ENCODE measurements around the gene MALSU1.

The MALSU1 gene

GRCh38 chr7:23298141-23298881 is 828 bp upstream of the MALSU1 start:
- Histone ChIP-seq H3K4me3 (ENCODE audit: low read depth, low read length, poor library complexity, severe bottlenecking) (peak overlapping the region; percentile 82), H3K4me1 (ENCODE audit: insufficient read depth, low read length, severe bottlenecking) (peaks cover 25% of the 10 kb centered on the region), H3K9ac (ENCODE audit: low read length) (peak overlapping the region; percentile 66), H4K20me1 (ENCODE audit: insufficient read depth, low read length) (no peaks in the 10 kb centered on the region), H3K4me2 (ENCODE audit: low read length) (peak overlapping the region; percentile 95), H2AFZ (ENCODE audit: low read length) (peak overlapping the region; percentile 59), H3K9me3 (ENCODE audit: low read length) (no peaks in the 10 kb centered on the region), H3K9me2 (ENCODE audit: low read depth, low read length) (no peaks in the 10 kb centered on the region), H3K79me2 (ENCODE audit: insufficient read depth, low read length) (peaks cover 19% of the 10 kb centered on the region), H3F3A (ENCODE audit: insufficient read depth, low read length) (no peaks in the 10 kb centered on the region), H3K27ac (ENCODE audit: low read depth, low read length, poor library complexity, severe bottlenecking) (peak overlapping the region; percentile 54), H3K36me3 (ENCODE audit: insufficient read depth, low read length) (peaks cover 18% of the 10 kb centered on the region), H3K27me3 (ENCODE audit: insufficient read depth, low read length) (no peaks in the 10 kb centered on the region)
- TF ChIP-seq CTCF (IDR thresholded peaks at IDR 0.05; ENCODE audit: low read length) (no peak), EZH2 (IDR thresholded peaks at IDR 0.05; ENCODE audit: borderline replicate concordance, low read length) (no peak)

GRCh38 chr7:23299770-23300300 is 696 bp downstream of the MALSU1 start:
- TF ChIP-seq CTCF (IDR thresholded peaks at IDR 0.05; ENCODE audit: low read length) (no peak), EZH2 (IDR thresholded peaks at IDR 0.05; ENCODE audit: borderline replicate concordance, low read length) (no peak)
- Histone ChIP-seq H3F3A (ENCODE audit: insufficient read depth, low read length) (no peaks in the 10 kb centered on the region), H3K4me3 (ENCODE audit: low read depth, low read length, poor library complexity, severe bottlenecking) (peak overlapping the region; percentile 82), H4K20me1 (ENCODE audit: insufficient read depth, low read length) (no peaks in the 10 kb centered on the region), H3K9me3 (ENCODE audit: low read length) (no peaks in the 10 kb centered on the region), H3K27ac (ENCODE audit: low read depth, low read length, poor library complexity, severe bottlenecking) (no peak overlapping the region), H2AFZ (ENCODE audit: low read length) (no peak overlapping the region), H3K4me1 (ENCODE audit: insufficient read depth, low read length, severe bottlenecking) (peaks cover 29% of the 10 kb centered on the region), H3K79me2 (ENCODE audit: insufficient read depth, low read length) (peaks cover 28% of the 10 kb centered on the region), H3K36me3 (ENCODE audit: insufficient read depth, low read length) (peaks cover 31% of the 10 kb centered on the region), H3K9ac (ENCODE audit: low read length) (peak overlapping the region; percentile 82), H3K27me3 (ENCODE audit: insufficient read depth, low read length) (no peaks in the 10 kb centered on the region), H3K4me2 (ENCODE audit: low read length) (peak overlapping the region; percentile 95), H3K9me2 (ENCODE audit: low read depth, low read length) (no peaks in the 10 kb centered on the region)

- Histone ChIP-seq H3K9me2 (ENCODE audit: low read depth, low read length) (no peaks in the 10 kb centered on the region), H3K27me3 (ENCODE audit: insufficient read depth, low read length) (no peaks in the 10 kb centered on the region), H3K9ac (ENCODE audit: low read length) (no peak overlapping the region), H2AFZ (ENCODE audit: low read length) (no peak overlapping the region), H3K4me2 (ENCODE audit: low read length) (no peak overlapping the region), H3K27ac (ENCODE audit: low read depth, low read length, poor library complexity, severe bottlenecking) (no peak overlapping the region), H4K20me1 (ENCODE audit: insufficient read depth, low read length) (no peaks in the 10 kb centered on the region), H3K9me3 (ENCODE audit: low read length) (0 out of 2 replicates have a peak, but pooled peaks cover 3% of the 10 kb centered on the region), H3K4me3 (ENCODE audit: low read depth, low read length, poor library complexity, severe bottlenecking) (no peak overlapping the region), H3F3A (ENCODE audit: insufficient read depth, low read length) (no peaks in the 10 kb centered on the region), H3K79me2 (ENCODE audit: insufficient read depth, low read length) (peaks cover 41% of the 10 kb centered on the region), H3K4me1 (ENCODE audit: insufficient read depth, low read length, severe bottlenecking) (peaks cover 10% of the 10 kb centered on the region), H3K36me3 (ENCODE audit: insufficient read depth, low read length) (peaks cover 97% of the 10 kb centered on the region)
- TF ChIP-seq CTCF (IDR thresholded peaks at IDR 0.05; ENCODE audit: low read length) (no peak), EZH2 (IDR thresholded peaks at IDR 0.05; ENCODE audit: borderline replicate concordance, low read length) (no peak)
Observed at GRCh38 chr7:23306936-23307521, 7.9 kb downstream of the MALSU1 start.
